Body of pancreas (tissue), 4 donors: ENCODE data around the gene RBM22. TPM values are rescaled to one million over a fixed set of nuclear protein-coding genes. Genes with fewer than 3 reads are reported as not detected.
A peak's percentile ranks its signal among the peaks of the same experiment; 100 is the strongest.

Experiments used
- ATAC-seq: fragments of 150-250 bp; one replicate; pipeline ENCODE4 v1.9.1; 2016
- DNase-seq, 4 donors: peaks; one replicate each; pipeline ENCODE4 v3.0.0-alpha.2; 2019
- H3K27ac ChIP-seq, 4 donors: fragments of 200-600 bp; sonication (generic); 1 replicate in 3 of 4; 2 replicates in 1 of 4; pipeline versions ENCODE4 v1.5.1 to v1.6.1; 2016 to 2019; ENCODE audit warnings: mild to moderate bottlenecking in 1 of 4, mixed read lengths in 1 of 4, moderate library complexity in 1 of 4
- H3K27me3 ChIP-seq, 2 donors: fragments of 200-600 bp; sonication (generic); one replicate each; pipeline ENCODE4 v1.6.0; 2016; ENCODE audit warnings: mild to moderate bottlenecking in 1 of 2
- H3K36me3 ChIP-seq, 2 donors: fragments of 200-600 bp; sonication (generic); replicated peaks in 1 of 2; 2 replicates each; pipeline ENCODE4 v1.5.1; 2016; ENCODE audit warnings: low read depth in 2 of 2; ENCODE audit not compliant: insufficient read depth in 1 of 2
- H3K4me1 ChIP-seq: fragments of 200-600 bp; sonication (generic); one replicate; pipeline ENCODE4 v1.6.0; 2016
- H3K4me3 ChIP-seq, 2 donors: fragments of 200-600 bp; sonication (generic); 1 replicate in 1 of 2; 2 replicates in 1 of 2; pipeline ENCODE4 v1.5.1; 2016 to 2019
- H3K9me3 ChIP-seq, 3 donors: fragments of 200-600 bp; sonication (generic); 1 replicate in 2 of 3; 2 replicates in 1 of 3; pipeline ENCODE4 v1.5.1; 2016
- POLR2A ChIP-seq, 3 donors: fragments of 450-650 bp; IDR thresholded peaks; one replicate each; pipeline ENCODE4 v1.6.1; 2016; ENCODE audit warnings: antibody characterized with exemption in 3 of 3, mild to moderate bottlenecking in 2 of 3
- WGBS, 2 donors: methylation state at CpG; one replicate each; pipeline ENCODE4 v1.1.5; 2017; 5-methylcytosine and 5-hydroxymethylcytosine counted together
- intact Hi-C: fragments of 100-400 bp; cut with DNase I; formaldehyde crosslinking; loops from one replicate; pipeline ENCODE4 v1.15.1; 2023
- total RNA-seq, 2 donors: library from RNA; depleted of rRNA; stranded (reverse); fragments of >200 nt; gene quantifications; one replicate each; pipeline ENCODE4 v1.1.0, GENCODE V29; 2016
- TF ChIP-seq, protein P1 (sequence below), 7 experiments: fragments of 450-650 bp in 4 of 7; fragments of 200-600 bp in 3 of 7; sonication (generic) in 3 of 7; IDR thresholded peaks; one replicate each; pipeline ENCODE4 v1.5.1; 2016 to 2019; ENCODE audit warnings: antibody characterized with exemption in 7 of 7

RBM22 gene
- total RNA-seq, 2 donors from 2014 or later = 22.8 to 28.7 TPM

DNA sequence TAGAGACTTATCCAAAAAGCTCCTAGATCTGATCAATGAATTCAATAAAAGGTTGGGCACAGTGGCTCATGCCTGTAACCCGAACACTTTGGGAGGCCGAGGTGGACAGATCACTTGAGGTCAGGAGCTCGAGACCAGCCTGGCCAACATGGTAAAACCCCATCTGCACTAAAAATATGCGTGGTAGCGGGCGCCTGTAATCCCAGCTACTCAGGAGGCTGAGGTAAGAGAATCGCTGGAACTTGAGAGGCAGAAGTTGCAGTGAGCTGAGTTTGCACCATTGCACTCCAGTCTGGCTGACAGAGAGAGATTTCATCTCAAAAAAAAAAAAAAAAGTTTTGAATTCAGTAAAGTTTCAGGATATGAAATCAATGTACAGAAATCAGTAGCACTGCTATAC lies 38.0 kb upstream of the RBM22 start:
- TF ChIP-seq, protein P1, sequence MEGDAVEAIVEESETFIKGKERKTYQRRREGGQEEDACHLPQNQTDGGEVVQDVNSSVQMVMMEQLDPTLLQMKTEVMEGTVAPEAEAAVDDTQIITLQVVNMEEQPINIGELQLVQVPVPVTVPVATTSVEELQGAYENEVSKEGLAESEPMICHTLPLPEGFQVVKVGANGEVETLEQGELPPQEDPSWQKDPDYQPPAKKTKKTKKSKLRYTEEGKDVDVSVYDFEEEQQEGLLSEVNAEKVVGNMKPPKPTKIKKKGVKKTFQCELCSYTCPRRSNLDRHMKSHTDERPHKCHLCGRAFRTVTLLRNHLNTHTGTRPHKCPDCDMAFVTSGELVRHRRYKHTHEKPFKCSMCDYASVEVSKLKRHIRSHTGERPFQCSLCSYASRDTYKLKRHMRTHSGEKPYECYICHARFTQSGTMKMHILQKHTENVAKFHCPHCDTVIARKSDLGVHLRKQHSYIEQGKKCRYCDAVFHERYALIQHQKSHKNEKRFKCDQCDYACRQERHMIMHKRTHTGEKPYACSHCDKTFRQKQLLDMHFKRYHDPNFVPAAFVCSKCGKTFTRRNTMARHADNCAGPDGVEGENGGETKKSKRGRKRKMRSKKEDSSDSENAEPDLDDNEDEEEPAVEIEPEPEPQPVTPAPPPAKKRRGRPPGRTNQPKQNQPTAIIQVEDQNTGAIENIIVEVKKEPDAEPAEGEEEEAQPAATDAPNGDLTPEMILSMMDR (IDR thresholded peaks at IDR 0.05) = no peak
- TF ChIP-seq POLR2A (IDR thresholded peaks at IDR 0.05) = no peak
- H3K27me3 ChIP-seq = no peaks in the 10 kb centered on the region
- no peak overlapping the region for H3K4me3 ChIP-seq
- WGBS, 2 donors = 97 to 98% methylated on average over 7 of the region's 7 CpGs
- intact Hi-C loops = no loop called here
- H3K4me1 ChIP-seq = peaks cover 26% of the 10 kb centered on the region
- DNase-seq (no peak), ATAC-seq (no peak)
- H3K9me3 ChIP-seq = no peaks in the 10 kb centered on the region
- H3K36me3 ChIP-seq = peaks cover 0 to 4% of the 10 kb centered on the region in 2 donors
- no peak overlapping the region for H3K27ac ChIP-seq

DNA sequence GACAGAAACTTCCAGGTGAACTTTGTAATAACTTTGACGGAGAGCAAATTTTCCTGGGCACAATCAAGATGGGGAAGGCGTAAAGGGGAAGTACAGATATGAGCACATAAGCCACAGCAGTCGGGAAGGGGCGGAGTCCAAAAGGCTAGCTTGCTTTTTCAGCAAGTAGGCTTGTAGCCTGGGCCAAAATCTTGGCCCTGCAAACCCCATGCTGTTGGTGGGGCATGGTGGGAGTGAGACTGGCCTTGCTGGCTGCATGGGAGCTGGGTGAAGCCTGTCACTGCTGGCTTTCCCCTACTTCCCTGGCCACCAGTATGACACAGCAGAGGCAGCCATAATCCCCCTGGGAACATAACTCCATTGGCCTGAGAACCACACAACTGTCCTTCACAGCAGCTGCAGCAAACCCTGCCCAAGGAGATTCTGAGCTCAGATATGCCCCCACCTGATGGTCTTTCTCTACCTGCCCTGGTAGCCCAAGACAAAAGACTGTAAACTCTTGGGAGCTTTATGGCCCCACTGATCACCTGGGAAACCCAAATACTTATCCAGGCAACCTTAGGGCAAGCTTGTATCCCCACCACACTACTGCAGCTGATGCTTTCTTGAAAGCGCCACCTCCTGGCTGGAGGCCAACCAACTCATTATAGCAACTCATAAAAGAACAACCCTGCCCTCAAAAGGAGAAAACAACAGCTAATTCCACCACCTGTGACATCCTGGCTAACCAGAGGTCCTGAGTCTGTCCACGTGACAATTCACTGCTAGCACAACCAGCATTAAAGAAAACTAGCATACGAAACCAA lies 33.9 kb upstream of the RBM22 start:
- TF ChIP-seq, protein P1 (IDR thresholded peaks at IDR 0.05) = no peak
- no peak for TF ChIP-seq POLR2A (IDR thresholded peaks at IDR 0.05)
- Histone ChIP-seq H3K4me1 (peaks cover 10% of the 10 kb centered on the region), H3K9me3 (no peaks in the 10 kb centered on the region), H3K27me3 (no peaks in the 10 kb centered on the region), H3K4me3 (no peak overlapping the region), H3K36me3 (peaks cover 14 to 25% of the 10 kb centered on the region in 2 donors), H3K27ac (peak overlapping the region in 1 of 4 donors; percentile 57)
- intact Hi-C loops = no loop called here
- peak; percentile 24 to 71 (median 40) for DNase-seq
- no peak for ATAC-seq
- 81 to 84% methylated on average over 5 to 7 of the region's 7 CpGs for WGBS, 2 donors

GRCh38 chr5:150731669-150732242 lies 30.9 kb upstream of the RBM22 start:
- Histone ChIP-seq H3K4me3 (no peak overlapping the region), H3K27ac (peak overlapping the region in 1 of 4 donors; percentile 56), H3K27me3 (no peaks in the 10 kb centered on the region), H3K36me3 (peaks cover 16 to 31% of the 10 kb centered on the region in 2 donors), H3K4me1 (peaks cover 10% of the 10 kb centered on the region), H3K9me3 (no peaks in the 10 kb centered on the region)
- TF ChIP-seq, protein P1 (IDR thresholded peaks at IDR 0.05) = no peak
- peak in 1 of 3 donors; percentile 23 for TF ChIP-seq POLR2A (IDR thresholded peaks at IDR 0.05)
- DNase-seq = peak in 1 of 4 donors; percentile 42
- intact Hi-C loops = no loop called here
- 79 to 88% methylated on average over 6 of the region's 6 CpGs for WGBS, 2 donors
- no peak for ATAC-seq

- no peaks in the 10 kb centered on the region for H3K27me3 ChIP-seq
- WGBS, 2 donors = 92 to 99% methylated on average over 4 of the region's 4 CpGs
- intact Hi-C loops = no loop called here
- H3K36me3 ChIP-seq = peaks cover 16 to 40% of the 10 kb centered on the region in 2 donors
- TF ChIP-seq, protein P1 (IDR thresholded peaks at IDR 0.05) = no peak
- no peak for TF ChIP-seq POLR2A (IDR thresholded peaks at IDR 0.05)
- H3K4me3 ChIP-seq = no peak overlapping the region
- H3K27ac ChIP-seq = no peak overlapping the region
- no peak for DNase-seq
- H3K9me3 ChIP-seq = no peaks in the 10 kb centered on the region
- H3K4me1 ChIP-seq = peaks cover 3% of the 10 kb centered on the region
- no peak for ATAC-seq
Measured at GRCh38 chr5:150729859-150730258, 29.0 kb upstream of the RBM22 start.
